Mucosa of stomach (tissue), 1 donor: ENCODE results near the gene PDCD4.

Source experiments
- H3K27me3 ChIP-seq: one replicate; pipeline ENCODE4 v1.7.0; 2013; ENCODE audit warnings: mild to moderate bottlenecking, low read length; ENCODE audit not compliant: control insufficient read depth, insufficient read depth
- H3K36me3 ChIP-seq: one replicate; pipeline ENCODE4 v1.7.0; 2013; ENCODE audit warnings: low read length; ENCODE audit not compliant: control insufficient read depth, insufficient read depth
- H3K4me1 ChIP-seq: one replicate; pipeline ENCODE4 v1.7.0; 2013; ENCODE audit warnings: mild to moderate bottlenecking, low read length; ENCODE audit not compliant: control insufficient read depth, insufficient read depth
- H3K4me3 ChIP-seq: one replicate; pipeline ENCODE4 v1.7.0; 2013; ENCODE audit warnings: low read length
- H3K9ac ChIP-seq: one replicate; pipeline ENCODE4 v1.7.0; 2013; ENCODE audit warnings: mild to moderate bottlenecking, low read length, moderate library complexity
- H3K9me3 ChIP-seq: one replicate; pipeline ENCODE4 v1.7.0; 2013; ENCODE audit warnings: mild to moderate bottlenecking, low read length, moderate library complexity; ENCODE audit not compliant: control insufficient read depth
- donor health status: Pancreatic carcinoma.

The PDCD4 gene

GRCh38 chr10:110833941-110834628 lies 37.6 kb upstream of the PDCD4 start:
- H3K36me3 ChIP-seq, result no peaks in the 10 kb centered on the region
- peaks cover 48% of the 10 kb centered on the region for H3K4me1 ChIP-seq
- H3K4me3 ChIP-seq, result no peak overlapping the region
- no peaks in the 10 kb centered on the region for H3K27me3 ChIP-seq
- H3K9me3 ChIP-seq, result no peaks in the 10 kb centered on the region
- H3K9ac ChIP-seq, result peak overlapping the region; percentile 69

GRCh38 chr10:110834629-110835301 lies 37.0 kb upstream of the PDCD4 start:
- Histone ChIP-seq H3K9ac (peak overlapping the region; percentile 69), H3K36me3 (no peaks in the 10 kb centered on the region), H3K9me3 (no peaks in the 10 kb centered on the region), H3K4me1 (peaks cover 53% of the 10 kb centered on the region), H3K27me3 (no peaks in the 10 kb centered on the region), H3K4me3 (no peak overlapping the region)

- Histone ChIP-seq H3K4me3 (no peak overlapping the region), H3K4me1 (peaks cover 64% of the 10 kb centered on the region), H3K9ac (peak overlapping the region; percentile 40), H3K9me3 (no peaks in the 10 kb centered on the region), H3K27me3 (no peaks in the 10 kb centered on the region), H3K36me3 (no peaks in the 10 kb centered on the region)
These were observed 35.9 kb upstream of the PDCD4 start for GRCh38 chr10:110835841-110836240.

- no peaks in the 10 kb centered on the region for H3K27me3 ChIP-seq
- no peak overlapping the region for H3K4me3 ChIP-seq
- H3K9ac ChIP-seq, result peak overlapping the region; percentile 4
- H3K9me3 ChIP-seq, result no peaks in the 10 kb centered on the region
- H3K4me1 ChIP-seq, result peaks cover 72% of the 10 kb centered on the region
- H3K36me3 ChIP-seq, result no peaks in the 10 kb centered on the region
These were observed 35.0 kb upstream of the PDCD4 start for GRCh38 chr10:110836706-110837105.

- Histone ChIP-seq H3K36me3 (no peaks in the 10 kb centered on the region), H3K4me1 (peaks cover 81% of the 10 kb centered on the region), H3K4me3 (no peak overlapping the region), H3K27me3 (no peaks in the 10 kb centered on the region), H3K9me3 (no peaks in the 10 kb centered on the region), H3K9ac (peak overlapping the region; percentile 4)
These were observed 34.1 kb upstream of the PDCD4 start for GRCh38 chr10:110837418-110838171.

- H3K4me3 ChIP-seq, result no peak overlapping the region
- H3K4me1 ChIP-seq, result peaks cover 88% of the 10 kb centered on the region
- no peaks in the 10 kb centered on the region for H3K36me3 ChIP-seq
- H3K27me3 ChIP-seq, result no peaks in the 10 kb centered on the region
- H3K9me3 ChIP-seq, result no peaks in the 10 kb centered on the region
- H3K9ac ChIP-seq, result no peak overlapping the region
These were observed 31.4 kb upstream of the PDCD4 start for GRCh38 chr10:110840225-110840922.

- Histone ChIP-seq H3K27me3 (no peaks in the 10 kb centered on the region), H3K36me3 (no peaks in the 10 kb centered on the region), H3K4me3 (no peak overlapping the region), H3K4me1 (peaks cover 88% of the 10 kb centered on the region), H3K9me3 (no peaks in the 10 kb centered on the region), H3K9ac (no peak overlapping the region)
These were observed 30.8 kb upstream of the PDCD4 start for GRCh38 chr10:110840923-110841428.

- Histone ChIP-seq H3K4me1 (peaks cover 88% of the 10 kb centered on the region), H3K36me3 (no peaks in the 10 kb centered on the region), H3K9ac (peak overlapping the region; percentile 48), H3K27me3 (no peaks in the 10 kb centered on the region), H3K9me3 (no peaks in the 10 kb centered on the region), H3K4me3 (no peak overlapping the region)
These were observed 29.9 kb upstream of the PDCD4 start for GRCh38 chr10:110841767-110842267.

GRCh38 chr10:110842326-110842904 lies 29.3 kb upstream of the PDCD4 start:
- peaks cover 88% of the 10 kb centered on the region for H3K4me1 ChIP-seq

GRCh38 chr10:110843031-110843430 lies 28.7 kb upstream of the PDCD4 start:
- no peaks in the 10 kb centered on the region for H3K27me3 ChIP-seq
- no peaks in the 10 kb centered on the region for H3K9me3 ChIP-seq
- no peak overlapping the region for H3K4me3 ChIP-seq
- peaks cover 83% of the 10 kb centered on the region for H3K4me1 ChIP-seq
- no peaks in the 10 kb centered on the region for H3K36me3 ChIP-seq
- peak overlapping the region; percentile 48 for H3K9ac ChIP-seq

More at GRCh38 chr10:110842326-110842904, 29.3 kb upstream of the PDCD4 start:
- H3K9ac ChIP-seq, result peak overlapping the region; percentile 48
- H3K9me3 ChIP-seq, result no peaks in the 10 kb centered on the region
- no peak overlapping the region for H3K4me3 ChIP-seq
- H3K36me3 ChIP-seq, result no peaks in the 10 kb centered on the region
- H3K27me3 ChIP-seq, result no peaks in the 10 kb centered on the region
